ENCODE data around the gene GHRL.

GRCh38 chr3:10294030-10294586 is 1.4 kb upstream of the GHRL start:
- TF ChIP-seq ELK1 (IDR thresholded peaks at IDR 0.05; ENCODE audit: borderline replicate concordance, low read depth, low read length), result no peak
- no peak for TF ChIP-seq CTCF (conservative IDR thresholded peaks at IDR 0.05; ENCODE audit: low read depth, low read length)
- no peak for TF ChIP-seq MAZ (IDR thresholded peaks at IDR 0.05; ENCODE audit: borderline replicate concordance, low read depth, low read length)
- TF ChIP-seq SMC3 (IDR thresholded peaks at IDR 0.05; ENCODE audit: low read depth, low read length), result no peak
- TF ChIP-seq MXI1 (IDR thresholded peaks at IDR 0.05; ENCODE audit: borderline replicate concordance, low read depth, low read length), result no peak
- TF ChIP-seq RFX5 (IDR thresholded peaks at IDR 0.05; ENCODE audit: low read depth, low read length), result no peak

All from IMR-90 (cell line).